K562 (cell line): Measurements from ENCODE around the gene ZSCAN22. TPM values are rescaled to one million over a fixed set of nuclear protein-coding genes. Genes with fewer than 3 reads are reported as not detected.

ENCODE experiments used
- ARID2 ChIP-seq: fragments of 450-650 bp; IDR thresholded peaks from 2 replicates; pipeline ENCODE4 v1.6.1; 2017; ENCODE audit warnings: antibody characterized with exemption, mild to moderate bottlenecking
- ATF1 ChIP-seq, 2 experiments: fragments of 450-650 bp in 1 of 2; IDR thresholded peaks; 2 replicates each; pipeline ENCODE4 v1.6.1; 2016; ENCODE audit warnings: missing compliant biosample characterization in 1 of 2, missing genetic modification characterization in 1 of 2
- BCL6 ChIP-seq: fragments of 250-450 bp; sonication (Bioruptor Pico); IDR thresholded peaks from 2 replicates; pipeline ENCODE4 v1.4.0; 2020
- ELK1 ChIP-seq: sonication (generic); formaldehyde crosslinking; IDR thresholded peaks from 2 replicates; pipeline ENCODE4 v1.8.1; 2022; ENCODE audit warnings: missing genetic modification reagents
- GATA2 ChIP-seq: sonication (generic); formaldehyde crosslinking; IDR thresholded peaks from 2 replicates; pipeline ENCODE4 v1.4.0; 2020; ENCODE audit warnings: mild to moderate bottlenecking, missing genetic modification reagents
- HDGF ChIP-seq: fragments of 450-650 bp; IDR thresholded peaks from 2 replicates; pipeline ENCODE4 v1.6.1; 2016
- ILK ChIP-seq: fragments of 450-650 bp; IDR thresholded peaks from 2 replicates; pipeline ENCODE4 v1.6.1; 2016; ENCODE audit warnings: missing genetic modification characterization, low read depth, mild to moderate bottlenecking, missing compliant biosample characterization, moderate library complexity, borderline replicate concordance
- KDM4B ChIP-seq, 2 experiments: fragments of 450-650 bp in 1 of 2; sonication (generic) in 1 of 2; IDR thresholded peaks; 2 replicates each; pipeline ENCODE4 v1.6.1; 2016 to 2017; ENCODE audit warnings: borderline replicate concordance in 2 of 2, antibody characterized with exemption in 1 of 2, low read depth in 1 of 2, mild to moderate bottlenecking in 1 of 2
- LCOR ChIP-seq: sonication (generic); formaldehyde crosslinking; IDR thresholded peaks from 2 replicates; pipeline ENCODE4 v1.8.0; 2022; ENCODE audit warnings: mild to moderate bottlenecking, missing genetic modification reagents
- MEIS2 ChIP-seq: fragments of 450-650 bp; IDR thresholded peaks from 2 replicates; pipeline ENCODE4 v1.6.1; 2014; ENCODE audit warnings: mild to moderate bottlenecking; ENCODE audit not compliant: partially characterized antibody
- NFIC ChIP-seq: fragments of 450-650 bp; IDR thresholded peaks from 2 replicates; pipeline ENCODE4 v1.6.1; 2017; ENCODE audit warnings: mild to moderate bottlenecking, inconsistent platforms
- NUFIP1 ChIP-seq: fragments of 450-650 bp; IDR thresholded peaks from 2 replicates; pipeline ENCODE4 v1.6.1; 2018; ENCODE audit not compliant: partially characterized antibody
- PRPF4 ChIP-seq: fragments of 200-400 bp; formaldehyde crosslinking; IDR thresholded peaks from one replicate; pipeline ENCODE4 v1.6.1; 2017; ENCODE audit warnings: low read length, low read depth, mild to moderate bottlenecking; ENCODE audit not compliant: insufficient read depth, poor library complexity, severe bottlenecking
- RHOXF2B ChIP-seq: fragments of 250-450 bp; sonication (Bioruptor Pico); conservative IDR thresholded peaks from 2 replicates; pipeline ENCODE4 v1.5.1; 2021
- RUNX1 ChIP-seq: sonication (generic); IDR thresholded peaks from 2 replicates; pipeline ENCODE4 v1.6.1; 2016; ENCODE audit warnings: antibody characterized with exemption, low read depth
- SIRT6 ChIP-seq: IDR thresholded peaks from one replicate; pipeline ENCODE4 v1.6.1; 2012; ENCODE audit warnings: low read depth, mild to moderate bottlenecking, control low read depth, inconsistent platforms, low read length, moderate library complexity
- SMC3 ChIP-seq: conservative IDR thresholded peaks from 2 replicates; pipeline ENCODE4 v1.6.1; 2011; ENCODE audit warnings: low read depth, low read length, improper control_type of control experiment; ENCODE audit not compliant: insufficient read depth
- SNAPC5 ChIP-seq: fragments of 250-450 bp; sonication (Bioruptor Pico); IDR thresholded peaks from 2 replicates; pipeline ENCODE4 v1.8.0; 2021; ENCODE audit warnings: moderate library complexity, mild to moderate bottlenecking, inconsistent platforms
- ZBTB9 ChIP-seq: fragments of 450-650 bp; formaldehyde crosslinking; IDR thresholded peaks from 2 replicates; pipeline ENCODE4 v1.4.0; 2020; ENCODE audit warnings: mild to moderate bottlenecking, moderate library complexity
- ZFP30 ChIP-seq: fragments of 250-450 bp; sonication (Bioruptor Pico); IDR thresholded peaks from 2 replicates; pipeline ENCODE4 v1.8.0; 2022; ENCODE audit warnings: moderate library complexity, mild to moderate bottlenecking, inconsistent platforms, borderline replicate concordance
- ZFPM2 ChIP-seq: fragments of 250-450 bp; sonication (Bioruptor Pico); IDR thresholded peaks from 2 replicates; pipeline ENCODE4 v1.5.1; 2022; ENCODE audit warnings: mild to moderate bottlenecking
- ZHX1 ChIP-seq: fragments of 150-350 bp; conservative IDR thresholded peaks from 2 replicates; pipeline ENCODE4 v1.6.1; 2014; ENCODE audit warnings: low read length
- ZNF282 ChIP-seq: sonication (generic); formaldehyde crosslinking; IDR thresholded peaks from 2 replicates; pipeline ENCODE4 v1.8.1; 2023; ENCODE audit warnings: missing genetic modification reagents
- ZNF586 ChIP-seq: fragments of 450-650 bp; formaldehyde crosslinking; conservative IDR thresholded peaks from 2 replicates; pipeline ENCODE4 v1.4.0; 2020; ENCODE audit warnings: mild to moderate bottlenecking, moderate library complexity
- ZNF717 ChIP-seq: fragments of 250-450 bp; sonication (Bioruptor Pico); IDR thresholded peaks from 2 replicates; pipeline ENCODE4 v1.5.0; 2021
- polyA plus RNA-seq, 8 experiments: library from polyadenylated mRNA; depleted of rRNA in 4 of 8; stranded (reverse) in 5 of 8; unstranded in 3 of 8; fragments of >200 nt; fragmentation: Nextera tagmentation in 2 of 8; fragmentation: Illumina TruSeq in 1 of 8; extraction: Ambion mirVana in 2 of 8; extraction: Trizol in 1 of 8; gene quantifications; 2 replicates each; pipeline versions ENCODE4 v1.2.1 to v1.2.3, GENCODE V29; 2011 to 2014; ENCODE audit warnings: inconsistent platforms in 1 of 8, missing spikeins in 1 of 8
- total RNA-seq, 7 experiments: library from RNA; depleted of rRNA in 6 of 7; stranded (reverse); fragments of >200 nt in 6 of 7; fragmentation: Illumina TruSeq in 2 of 7; extraction: Trizol in 2 of 7; gene quantifications; 2 replicates each; pipeline versions ENCODE4 v1.2.1 to v1.2.3, GENCODE V29; 2011 to 2021; ENCODE audit warnings: low replicate concordance in 1 of 7

ZSCAN22 gene
- total and polyA plus RNA-seq, 9 of the 15 experiments (the other 6 are each of a cell fraction or from before 2014, with no cell fraction given): 0.98 to 5.3 (median 3.0) TPM

GRCh38 chr19:58380662-58381459, 54.1 kb downstream of the ZSCAN22 start, which contains the start of gene ZNF837 (continued):
- TF ChIP-seq PRPF4: peak; percentile 37
- peak; percentile 37; the same call in 1 of the 2 replicates for TF ChIP-seq SMC3
- no peak for TF ChIP-seq ZNF586
- TF ChIP-seq RHOXF2B (CRISPR knock-in tag): no peak
- peak; percentile 86; the same call in 1 of the 2 replicates for TF ChIP-seq ZBTB9 (CRISPR knock-in tag)
- TF ChIP-seq KDM4B (IDR thresholded peaks at IDR 0.05; ENCODE audit: borderline replicate concordance in 2 of 2, low read depth in 1 of 2): peak in 1 of 2 experiments; percentile 96; a peak in 2 of 4 replicates
- no peak for TF ChIP-seq ILK (tag)
- no peak for TF ChIP-seq BCL6
- no peak for TF ChIP-seq SNAPC5 (CRISPR knock-in tag)
- TF ChIP-seq ELK1 (CRISPR knock-in tag): no peak
- TF ChIP-seq NUFIP1: no peak
- TF ChIP-seq ZHX1: 0 out of 2 replicates have a peak, but pooled peaks have one; percentile 58
- TF ChIP-seq SIRT6: no peak
- TF ChIP-seq ZNF717 (CRISPR knock-in tag): no peak
- no peak for TF ChIP-seq GATA2 (CRISPR knock-in tag)
- no peak for TF ChIP-seq ATF1 (CRISPR knock-in tag; IDR thresholded peaks at IDR 0.05)
- TF ChIP-seq ATF1 (tag; IDR thresholded peaks at IDR 0.05): peak; percentile 98
- TF ChIP-seq MEIS2: peak; percentile 94
- TF ChIP-seq ZFPM2 (CRISPR knock-in tag): no peak
- peak; percentile 15; the same call in 1 of the 2 replicates for TF ChIP-seq ZFP30 (CRISPR knock-in tag)
- no peak for TF ChIP-seq LCOR
- TF ChIP-seq ZNF282 (CRISPR knock-in tag): peak; percentile 69; the same call in 1 of the 2 replicates
- TF ChIP-seq RUNX1: no peak
- peak; percentile 68 for TF ChIP-seq NFIC
- TF ChIP-seq HDGF: no peak
- no peak for TF ChIP-seq ARID2
